B cell (primary cell): ENCODE data around the gene SMKR1. TPM values are rescaled to one million over a fixed set of nuclear protein-coding genes. Genes with fewer than 3 reads are reported as not detected.

Source experiments
- ATAC-seq: fragments of 200-7000 bp; cut with Tn5 transposase; one replicate; pipeline ENCODE4 v1.10.0; 2021; ENCODE audit warnings: low read depth, mild to moderate bottlenecking, moderate number of reproducible peaks, moderate library complexity
- CTCF ChIA-PET: fragments of 350-600 bp; sonication (Branson Sonifier 250); formaldehyde crosslinking; loops from one replicate; lab custom pipeline; 2021; ENCODE audit warnings: antibody characterized with exemption, inconsistent platforms; lab: Charles Lee
- POLR2A ChIA-PET: fragments of 350-600 bp; sonication (Branson Sonifier 250); formaldehyde crosslinking; loops from one replicate; lab custom pipeline; 2021; ENCODE audit warnings: antibody characterized with exemption; lab: Charles Lee
- DNase-seq: peaks from one replicate; pipeline ENCODE4 v3.0.0; 2013
- H2AFZ ChIP-seq: 2 replicates; pipeline ENCODE4 v1.6.1; 2012; ENCODE audit warnings: mild to moderate bottlenecking, low read depth, low read length; ENCODE audit not compliant: insufficient read depth, poor library complexity, severe bottlenecking
- H3K27ac ChIP-seq, 2 donors: 1 replicate in 1 of 2; 2 replicates in 1 of 2; pipeline ENCODE4 v1.5.1; 2012 to 2013; ENCODE audit warnings: low read length in 2 of 2, mild to moderate bottlenecking in 2 of 2, moderate library complexity in 1 of 2
- H3K27me3 ChIP-seq, 4 experiments: fragments of 200-600 bp in 1 of 4; sonication (generic) in 1 of 4; replicated peaks in 1 of 4; 1 replicate in 2 of 4; 2 replicates in 2 of 4; pipeline versions ENCODE4 v1.6.1 to v1.7.0; 2013 to 2016; ENCODE audit warnings: low read length in 3 of 4, mild to moderate bottlenecking in 2 of 4, mixed read lengths in 1 of 4, moderate library complexity in 1 of 4; ENCODE audit not compliant: insufficient read depth in 4 of 4, control insufficient read depth in 3 of 4; ENCODE audit errors: control extremely low read depth in 1 of 4
- H3K36me3 ChIP-seq, 2 experiments: replicated peaks in 1 of 2; 1 replicate in 1 of 2; 2 replicates in 1 of 2; pipeline versions ENCODE4 v1.6.1 to v1.7.1; 2013; ENCODE audit warnings: low read length in 1 of 2; ENCODE audit not compliant: insufficient read depth in 2 of 2, control insufficient read depth in 1 of 2; ENCODE audit errors: control extremely low read depth in 1 of 2, extremely low read depth in 1 of 2
- H3K4me1 ChIP-seq, 2 donors: fragments of 200-600 bp in 1 of 2; sonication (generic) in 1 of 2; 1 replicate in 1 of 2; 2 replicates in 1 of 2; pipeline versions ENCODE4 v1.5.1 to v1.6.1; 2013 to 2017; ENCODE audit warnings: low read length in 2 of 2; ENCODE audit not compliant: control insufficient read depth in 2 of 2, insufficient read depth in 2 of 2
- H3K4me2 ChIP-seq: replicated peaks from 2 replicates; pipeline ENCODE3; 2012; ENCODE audit warnings: mild to moderate bottlenecking, low read depth, low read length; ENCODE audit not compliant: poor library complexity, severe bottlenecking
- H3K4me3 ChIP-seq, 5 experiments: fragments of 200-600 bp in 1 of 5; sonication (generic) in 1 of 5; 1 replicate in 3 of 5; 2 replicates in 2 of 5; pipeline versions ENCODE4 v1.5.1 to v1.7.0; 2011 to 2016; ENCODE audit warnings: low read length in 4 of 5, mild to moderate bottlenecking in 4 of 5, low read depth in 2 of 5, control low read depth in 1 of 5, moderate library complexity in 1 of 5; ENCODE audit not compliant: insufficient read depth in 1 of 5; ENCODE audit errors: control extremely low read depth in 1 of 5, extremely low read depth in 1 of 5
- H3K79me2 ChIP-seq: fragments of 200-600 bp; sonication (generic); one replicate; pipeline ENCODE4 v1.6.0; 2016; ENCODE audit warnings: low read length; ENCODE audit not compliant: control insufficient read depth, insufficient read depth
- H3K9ac ChIP-seq: fragments of 200-600 bp; sonication (generic); 2 replicates; pipeline ENCODE4 v1.6.1; 2017; ENCODE audit warnings: mild to moderate bottlenecking, low read length, moderate library complexity
- H3K9me3 ChIP-seq, 3 donors: one replicate each; pipeline versions ENCODE4 v1.6.1 to v1.7.1; 2013; ENCODE audit warnings: low read length in 2 of 3; ENCODE audit not compliant: control insufficient read depth in 2 of 3, insufficient read depth in 1 of 3; ENCODE audit errors: control extremely low read depth in 1 of 3
- H4K20me1 ChIP-seq: 2 replicates; pipeline ENCODE4 v1.6.0; 2012; ENCODE audit warnings: mild to moderate bottlenecking, low read length; ENCODE audit not compliant: insufficient read depth, control insufficient read depth, poor library complexity, severe bottlenecking
- H3K27ac Mint-ChIP-seq: one replicate; pipeline ENCODE4 v1.8.0; 2021; ENCODE audit warnings: mixed read lengths
- H3K27me3 Mint-ChIP-seq: one replicate; pipeline ENCODE4 v1.8.0; 2021; ENCODE audit warnings: mixed read lengths
- H3K4me1 Mint-ChIP-seq: one replicate; pipeline ENCODE4 v1.8.0; 2021; ENCODE audit warnings: mixed read lengths
- H3K4me3 Mint-ChIP-seq: one replicate; pipeline ENCODE4 v1.8.0; 2021; ENCODE audit warnings: mixed read lengths
- H3K9me3 Mint-ChIP-seq: one replicate; pipeline ENCODE4 v1.8.0; 2022; ENCODE audit warnings: mixed read lengths; ENCODE audit not compliant: insufficient read depth
- EZH2 ChIP-seq: IDR thresholded peaks from 2 replicates; pipeline ENCODE4 v1.6.1; 2012; ENCODE audit warnings: borderline replicate concordance, low read depth, mild to moderate bottlenecking, moderate library complexity, low read length; ENCODE audit not compliant: insufficient read depth, poor library complexity, severe bottlenecking
- WGBS: methylation state at CpG from one replicate; pipeline ENCODE4 v1.1.5; 2013; ENCODE audit warnings: missing lambda C conversion rate; ENCODE audit not compliant: insufficient coverage; 5-methylcytosine and 5-hydroxymethylcytosine counted together
- intact Hi-C: fragments of 100-400 bp; cut with micrococcal nuclease; formaldehyde crosslinking; loops from one replicate; pipeline ENCODE4 v1.10.0; 2022
- polyA plus RNA-seq: library from polyadenylated mRNA; depleted of rRNA; stranded (reverse); fragments of >200 nt; gene quantifications from 2 replicates; pipeline ENCODE4 v1.2.3, GENCODE V29; 2012
- total RNA-seq, 2 donors: library from RNA; stranded (reverse); fragments of 120-200 nt in 1 of 2; gene quantifications; 1 replicate in 1 of 2; 2 replicates in 1 of 2; pipeline versions ENCODE4 v1.2.3 to v1.2.4, GENCODE V29; 2013 to 2022
- TF ChIP-seq, protein P1 (sequence below): fragments of 200-600 bp; IDR thresholded peaks from one replicate; pipeline ENCODE4 v1.8.0; 2022; ENCODE audit warnings: antibody characterized with exemption, mild to moderate bottlenecking

The SMKR1 gene
- total and polyA plus RNA-seq, 2 donors (not counting 1 experiment from before 2014, with no cell fraction given), result 0.58 to 2.9 TPM

DNA sequence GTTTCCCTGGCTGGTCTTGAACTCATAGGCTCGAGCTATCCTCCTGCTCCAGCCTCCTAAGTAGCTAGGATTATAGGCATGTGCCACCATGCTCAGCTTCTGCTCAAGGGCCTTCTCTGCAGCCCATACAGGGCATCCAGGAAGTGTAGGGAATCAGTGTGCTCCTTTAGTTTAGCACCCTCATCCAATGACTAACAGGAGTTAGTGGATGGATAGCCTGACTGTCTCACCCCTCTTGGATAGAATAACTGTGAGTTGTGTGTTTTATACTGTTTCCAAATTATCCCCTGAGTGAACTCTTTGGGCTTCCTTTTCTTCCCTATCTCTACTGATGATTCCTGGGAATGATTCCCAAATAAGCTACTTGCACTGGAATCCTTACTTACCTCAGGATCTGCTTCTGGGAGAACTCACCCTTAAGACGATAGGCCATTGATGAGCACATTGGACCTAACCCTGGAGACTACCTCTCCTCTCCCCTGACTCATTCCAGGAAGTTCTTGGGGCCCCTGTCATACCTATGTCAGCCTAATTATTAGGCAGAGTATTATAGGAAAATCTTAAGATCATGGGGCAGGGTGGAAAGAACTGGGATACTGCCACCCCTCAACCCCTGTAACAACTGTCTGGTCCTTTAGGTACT, 49.6 kb upstream of the SMKR1 start:
- no peak overlapping the region for H2AFZ ChIP-seq
- no peaks in the 10 kb centered on the region for H4K20me1 ChIP-seq
- TF ChIP-seq EZH2, result no peak
- TF ChIP-seq, protein P1, sequence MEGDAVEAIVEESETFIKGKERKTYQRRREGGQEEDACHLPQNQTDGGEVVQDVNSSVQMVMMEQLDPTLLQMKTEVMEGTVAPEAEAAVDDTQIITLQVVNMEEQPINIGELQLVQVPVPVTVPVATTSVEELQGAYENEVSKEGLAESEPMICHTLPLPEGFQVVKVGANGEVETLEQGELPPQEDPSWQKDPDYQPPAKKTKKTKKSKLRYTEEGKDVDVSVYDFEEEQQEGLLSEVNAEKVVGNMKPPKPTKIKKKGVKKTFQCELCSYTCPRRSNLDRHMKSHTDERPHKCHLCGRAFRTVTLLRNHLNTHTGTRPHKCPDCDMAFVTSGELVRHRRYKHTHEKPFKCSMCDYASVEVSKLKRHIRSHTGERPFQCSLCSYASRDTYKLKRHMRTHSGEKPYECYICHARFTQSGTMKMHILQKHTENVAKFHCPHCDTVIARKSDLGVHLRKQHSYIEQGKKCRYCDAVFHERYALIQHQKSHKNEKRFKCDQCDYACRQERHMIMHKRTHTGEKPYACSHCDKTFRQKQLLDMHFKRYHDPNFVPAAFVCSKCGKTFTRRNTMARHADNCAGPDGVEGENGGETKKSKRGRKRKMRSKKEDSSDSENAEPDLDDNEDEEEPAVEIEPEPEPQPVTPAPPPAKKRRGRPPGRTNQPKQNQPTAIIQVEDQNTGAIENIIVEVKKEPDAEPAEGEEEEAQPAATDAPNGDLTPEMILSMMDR, result no peak
- WGBS, result no CpG with 5 or more reads among the region's 2 CpGs
- ChIA-PET POLR2A (no interaction called here), CTCF (interaction anchor here (0.6 to 1.7 kb wide), 3 partner anchors 19 to 558 kb away, joined by 3 to 5 read pairs (median 5); no protein-coding TSS in a partner anchor)
- ATAC-seq, result no peak
- H3K27me3 Mint-ChIP-seq, result no peaks in the 10 kb centered on the region
- H3K4me3 Mint-ChIP-seq, result no peak overlapping the region
- peaks cover 0 to 2% (median 0%) of the 10 kb centered on the region in 3 donors for H3K9me3 ChIP-seq
- no peak overlapping the region for H3K4me3 ChIP-seq
- H3K27me3 ChIP-seq, result no peaks in the 10 kb centered on the region
- no peaks in the 10 kb centered on the region for H3K36me3 ChIP-seq
- no peak for DNase-seq
- H3K4me2 ChIP-seq, result no peak overlapping the region
- intact Hi-C loops, result no loop called here
- no peaks in the 10 kb centered on the region for H3K4me1 ChIP-seq
- H3K9me3 Mint-ChIP-seq, result peaks cover 7% of the 10 kb centered on the region
- H3K9ac ChIP-seq, result no peak overlapping the region
- H3K27ac Mint-ChIP-seq, result no peak overlapping the region
- H3K27ac ChIP-seq, result no peak overlapping the region
- no peaks in the 10 kb centered on the region for H3K79me2 ChIP-seq
- no peaks in the 10 kb centered on the region for H3K4me1 Mint-ChIP-seq

DNA sequence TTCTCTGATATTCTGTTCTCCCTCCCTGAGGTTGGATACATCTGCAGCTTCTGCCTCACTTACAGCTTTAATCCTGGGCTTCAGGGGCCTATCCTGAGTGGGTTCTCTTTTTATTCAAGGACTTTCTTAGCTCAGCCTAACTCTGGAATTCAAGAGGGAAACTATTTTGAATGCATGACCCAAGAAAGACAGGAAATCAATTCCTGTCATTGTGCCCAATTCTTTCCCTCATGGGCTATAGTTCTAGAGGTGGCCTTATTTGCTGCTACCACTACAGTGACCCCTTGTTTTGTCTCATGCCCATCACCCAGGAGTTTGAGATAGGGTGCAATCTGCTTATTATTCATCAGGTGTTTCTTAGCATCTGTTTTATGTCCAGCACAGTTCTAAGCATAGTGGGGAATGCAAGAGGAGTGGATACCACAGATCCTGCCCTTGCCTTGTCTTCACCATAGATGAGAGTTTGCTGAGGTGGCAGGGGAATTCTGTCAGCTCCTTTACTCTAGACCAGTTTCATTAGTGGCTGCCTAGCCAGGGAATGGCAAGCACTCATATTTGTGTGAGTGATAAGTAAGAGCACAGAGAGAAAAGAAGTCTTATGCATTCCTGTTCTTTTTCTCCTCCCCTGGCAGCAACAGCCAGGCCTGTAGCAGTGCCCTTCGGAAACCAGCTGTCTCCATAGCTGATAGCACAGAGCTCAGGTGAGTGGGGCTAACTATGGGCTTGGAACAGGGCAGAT, 48.7 kb upstream of the SMKR1 start:
- 100% methylated on average over 1 of the region's 1 CpG for WGBS
- TF ChIP-seq EZH2, result no peak
- TF ChIP-seq, protein P1, result no peak
- peaks cover 6% of the 10 kb centered on the region for H3K9me3 Mint-ChIP-seq
- ChIA-PET POLR2A (no interaction called here), CTCF (interaction anchor here (1.7 kb wide), 1 partner anchor 18 kb away, joined by 5 read pairs; no protein-coding TSS in a partner anchor)
- no peaks in the 10 kb centered on the region for H3K9me3 ChIP-seq
- H3K27me3 ChIP-seq, result no peaks in the 10 kb centered on the region
- no peak overlapping the region for H2AFZ ChIP-seq
- no peak overlapping the region for H3K4me2 ChIP-seq
- H3K27ac Mint-ChIP-seq, result no peak overlapping the region
- H3K27ac ChIP-seq, result no peak overlapping the region
- ATAC-seq (no peak), DNase-seq (no peak)
- no peak overlapping the region for H3K9ac ChIP-seq
- no peak overlapping the region for H3K4me3 Mint-ChIP-seq
- no peaks in the 10 kb centered on the region for H3K27me3 Mint-ChIP-seq
- no peaks in the 10 kb centered on the region for H3K79me2 ChIP-seq
- H4K20me1 ChIP-seq, result no peaks in the 10 kb centered on the region
- H3K4me1 ChIP-seq, result no peaks in the 10 kb centered on the region
- no peaks in the 10 kb centered on the region for H3K36me3 ChIP-seq
- no peaks in the 10 kb centered on the region for H3K4me1 Mint-ChIP-seq
- intact Hi-C loops, result no loop called here
- H3K4me3 ChIP-seq, result no peak overlapping the region
